Colonic mucosa (tissue), 4 donors: ENCODE measurements around the gene SOX12. TPM values are rescaled to one million over a fixed set of nuclear protein-coding genes. Genes with fewer than 3 reads are reported as not detected.
"Not testable (repeated sequence)": the region's sequence is repeated elsewhere in the genome, so short reads cannot be mapped to it uniquely, and the experiment has no call there.

Source experiments
- DNase-seq: peaks from one replicate; pipeline ENCODE4 v3.0.0-alpha.2; 2020
- H3K27ac ChIP-seq: fragments of 200-600 bp; one replicate; pipeline ENCODE4 v1.8.0; 2021
- H3K27me3 ChIP-seq: fragments of 200-600 bp; one replicate; pipeline ENCODE4 v1.8.0; 2021
- H3K36me3 ChIP-seq: fragments of 200-600 bp; one replicate; pipeline ENCODE4 v1.8.0; 2021
- H3K4me1 ChIP-seq: fragments of 200-600 bp; one replicate; pipeline ENCODE4 v1.8.0; 2021; ENCODE audit warnings: mild to moderate bottlenecking
- H3K4me3 ChIP-seq: fragments of 200-600 bp; one replicate; pipeline ENCODE4 v1.8.0; 2021
- H3K9ac ChIP-seq, 2 donors: one replicate each; pipeline ENCODE4 v1.7.0; 2013; ENCODE audit warnings: control low read depth in 2 of 2, low read depth in 2 of 2, low read length in 2 of 2
- H3K9me3 ChIP-seq: fragments of 200-600 bp; one replicate; pipeline ENCODE4 v1.8.0; 2021
- CTCF ChIP-seq: fragments of 200-600 bp; IDR thresholded peaks from one replicate; pipeline ENCODE4 v1.8.0; 2022; ENCODE audit warnings: antibody characterized with exemption, mild to moderate bottlenecking
- intact Hi-C: fragments of 100-400 bp; cut with DNase I; formaldehyde crosslinking; loops from one replicate; pipeline ENCODE4 v1.14.1; 2022
- total RNA-seq, 2 donors: library from RNA; stranded (reverse); fragmentation: NEBNext Ultra II Directional in 1 of 2; extraction: Animal tissue kit (Norgen Biotek cat#: 25700) in 1 of 2; gene quantifications; one replicate each; pipeline ENCODE4 v1.2.1, GENCODE V29; 2021
- donor health status: healthy.
- donor health status: DM: no; HTN: no; CAD: no.
- donor health status: DM: no; HTN: no; CAD: no.

The SOX12 gene
- total RNA-seq, 2 donors from 2014 or later = 5.0 to 7.5 TPM

DNA sequence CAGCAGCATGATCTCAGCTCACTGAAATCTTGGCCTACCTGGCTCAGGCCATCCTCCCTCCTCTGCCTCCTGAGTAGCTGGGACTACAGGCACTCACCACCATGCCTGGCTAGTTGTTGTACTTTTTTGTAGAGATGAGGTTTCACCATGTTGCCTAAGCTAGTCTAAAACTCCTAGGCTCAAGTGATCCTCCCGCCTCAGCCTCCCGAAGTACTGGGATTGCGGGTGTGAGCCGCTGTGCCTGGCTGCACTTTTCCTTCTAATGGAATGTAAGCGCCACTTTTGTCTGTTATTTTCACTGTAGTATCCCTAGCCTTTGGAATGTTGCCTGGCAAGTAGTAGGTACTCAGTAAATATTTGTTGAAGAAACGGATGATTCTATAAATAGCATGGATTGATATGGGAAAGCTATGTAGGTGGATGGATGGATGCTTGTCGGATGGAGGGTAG is 44.8 kb downstream of the SOX12 start:
- Histone ChIP-seq H3K27ac (no peak overlapping the region), H3K4me3 (no peak overlapping the region), H3K4me1 (peaks cover 4% of the 10 kb centered on the region), H3K9ac (no peak overlapping the region), H3K36me3 (no peaks in the 10 kb centered on the region), H3K27me3 (no peaks in the 10 kb centered on the region), H3K9me3 (no peaks in the 10 kb centered on the region)
- DNase-seq = no peak
- intact Hi-C loops = no loop called here
- TF ChIP-seq CTCF = no peak

DNA sequence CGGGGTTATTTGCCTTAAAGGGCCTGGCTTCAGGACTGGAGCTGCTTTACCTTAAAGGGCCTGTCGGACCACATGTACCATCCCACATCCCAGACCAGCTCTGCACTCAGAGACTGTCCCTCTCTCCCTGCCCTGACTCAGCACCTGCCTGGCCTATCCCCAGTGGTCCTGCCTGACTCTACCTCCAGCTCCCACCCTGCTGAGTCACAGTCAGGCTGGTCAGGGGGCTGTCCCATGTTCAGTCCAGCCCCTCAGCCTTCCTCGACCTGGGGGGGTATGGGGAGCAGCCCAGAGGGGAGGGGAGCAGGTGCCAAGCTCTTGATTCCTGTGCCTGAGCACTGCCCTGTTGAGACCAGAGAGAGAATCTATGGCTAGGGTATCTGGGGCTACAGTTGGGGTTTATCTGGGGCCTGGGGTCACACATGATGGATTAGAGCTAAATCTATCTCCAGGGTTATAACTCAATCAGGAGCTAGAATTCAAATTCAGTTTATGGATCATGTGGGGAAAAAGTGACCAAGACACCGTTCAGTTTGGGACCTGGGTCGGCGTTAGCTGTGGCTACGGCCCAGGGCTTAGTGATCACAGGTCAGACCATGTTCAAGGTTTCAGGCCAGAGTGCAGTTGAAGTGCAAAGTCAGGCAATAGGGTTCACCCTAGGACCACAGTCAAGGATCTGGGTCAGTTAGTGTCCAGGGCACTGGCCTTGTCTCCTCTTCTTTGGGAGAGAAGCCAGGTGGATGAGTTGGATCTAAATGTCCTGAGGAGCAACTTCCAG is 45.8 kb downstream of the SOX12 start:
- no peak overlapping the region for H3K4me3 ChIP-seq
- TF ChIP-seq CTCF = no peak
- H3K27ac ChIP-seq = no peak overlapping the region
- H3K27me3 ChIP-seq = no peaks in the 10 kb centered on the region
- no peak for DNase-seq
- no peaks in the 10 kb centered on the region for H3K9me3 ChIP-seq
- no peaks in the 10 kb centered on the region for H3K36me3 ChIP-seq
- H3K4me1 ChIP-seq = peaks cover 4% of the 10 kb centered on the region
- intact Hi-C loops = no loop called here
- no peak overlapping the region for H3K9ac ChIP-seq

DNA sequence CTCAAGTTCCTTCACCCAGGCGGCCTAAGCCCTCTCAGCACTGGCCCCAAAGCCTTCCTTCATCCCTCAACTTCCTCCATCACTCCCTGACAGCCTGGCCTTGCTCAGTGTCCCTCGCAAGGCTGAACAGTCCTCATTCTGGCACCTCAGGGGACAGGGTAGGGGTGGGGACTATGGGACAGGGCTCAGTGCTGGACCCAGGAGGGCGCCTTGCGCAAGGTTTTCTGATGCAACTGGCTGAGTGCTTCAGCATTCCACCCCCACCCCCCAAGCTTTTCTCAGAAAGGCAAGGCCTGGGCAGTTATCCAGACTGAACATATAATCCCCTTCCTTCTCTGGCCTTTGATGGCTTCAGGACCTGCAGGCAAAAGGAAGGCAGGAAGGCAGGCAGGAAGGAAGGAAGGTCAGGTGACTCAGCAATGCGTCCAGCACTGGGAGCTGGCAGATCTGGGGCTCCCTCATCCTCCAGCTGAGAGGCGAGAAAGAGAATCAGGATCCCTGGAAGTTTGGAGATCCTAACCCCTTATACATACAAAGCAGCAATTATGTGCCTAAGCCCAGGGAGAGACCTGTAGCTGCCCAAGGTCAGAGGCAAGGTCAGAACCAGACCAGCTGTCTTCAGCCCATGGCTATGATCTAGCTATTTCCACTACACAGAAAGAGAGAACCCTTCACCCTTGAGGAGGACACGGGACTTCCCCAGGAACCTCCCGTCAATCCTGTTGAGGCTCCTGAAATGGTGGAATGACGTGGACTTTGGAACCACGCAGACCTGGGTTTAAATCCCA is 46.6 kb downstream of the SOX12 start:
- no peaks in the 10 kb centered on the region for H3K36me3 ChIP-seq
- H3K4me1 ChIP-seq = peaks cover 4% of the 10 kb centered on the region
- no peak overlapping the region for H3K9ac ChIP-seq
- peak; percentile 42 for DNase-seq
- intact Hi-C loops = no loop called here
- no peaks in the 10 kb centered on the region for H3K27me3 ChIP-seq
- no peak overlapping the region for H3K4me3 ChIP-seq
- TF ChIP-seq CTCF = no peak
- no peak overlapping the region for H3K27ac ChIP-seq
- no peaks in the 10 kb centered on the region for H3K9me3 ChIP-seq

DNA sequence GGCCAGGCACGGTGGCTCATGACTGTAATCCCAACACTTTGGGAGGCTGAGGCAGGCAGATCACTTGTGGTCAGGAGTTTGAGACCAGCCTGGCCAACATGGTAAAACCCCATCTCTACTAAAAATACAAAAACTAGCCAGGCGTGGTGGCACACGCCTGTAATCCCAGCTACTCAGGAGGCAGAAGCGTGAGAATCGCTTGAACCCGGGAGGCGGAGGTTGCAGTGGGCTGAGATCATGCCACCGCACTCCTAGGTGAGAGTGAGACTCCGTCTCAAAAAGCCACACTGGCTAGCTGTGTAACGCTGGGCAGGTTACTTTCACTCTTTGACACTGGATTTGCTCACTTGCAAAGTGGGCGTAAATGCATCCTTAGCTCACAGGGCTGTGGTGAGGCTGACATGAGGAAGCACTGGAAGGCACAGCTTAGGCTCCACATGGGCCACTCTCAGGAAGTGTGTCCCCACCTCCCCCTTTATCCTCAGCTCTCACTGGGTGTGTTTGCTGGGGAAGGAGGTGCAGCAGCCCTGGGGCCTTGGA is 47.3 kb downstream of the SOX12 start:
- DNase-seq, H3K9me3 ChIP-seq, H3K4me1 ChIP-seq, H3K27ac ChIP-seq, H3K27me3 ChIP-seq, H3K36me3 ChIP-seq, H3K9ac ChIP-seq, H3K4me3 ChIP-seq, intact Hi-C loops: not testable (repeated sequence)

- no peak for TF ChIP-seq CTCF
- intact Hi-C loops = no loop called here
- DNase-seq = no peak
- H3K36me3 ChIP-seq = no peaks in the 10 kb centered on the region
- no peaks in the 10 kb centered on the region for H3K9me3 ChIP-seq
- no peak overlapping the region for H3K27ac ChIP-seq
- H3K27me3 ChIP-seq = no peaks in the 10 kb centered on the region
- H3K4me3 ChIP-seq = no peak overlapping the region
- H3K4me1 ChIP-seq = peaks cover 4% of the 10 kb centered on the region
- no peak overlapping the region for H3K9ac ChIP-seq
These were observed 48.0 kb downstream of the SOX12 start for GRCh38 chr20:373171-373890.
